ENCODE data around the gene CSH2. TPM values are rescaled to one million over a fixed set of nuclear protein-coding genes. Genes with fewer than 3 reads are reported as not detected.
A peak's percentile ranks its signal among the peaks of the same experiment; 100 is the strongest.

CSH2 gene
- polyA plus RNA-seq, 1 experiment, result not detected

DNA sequence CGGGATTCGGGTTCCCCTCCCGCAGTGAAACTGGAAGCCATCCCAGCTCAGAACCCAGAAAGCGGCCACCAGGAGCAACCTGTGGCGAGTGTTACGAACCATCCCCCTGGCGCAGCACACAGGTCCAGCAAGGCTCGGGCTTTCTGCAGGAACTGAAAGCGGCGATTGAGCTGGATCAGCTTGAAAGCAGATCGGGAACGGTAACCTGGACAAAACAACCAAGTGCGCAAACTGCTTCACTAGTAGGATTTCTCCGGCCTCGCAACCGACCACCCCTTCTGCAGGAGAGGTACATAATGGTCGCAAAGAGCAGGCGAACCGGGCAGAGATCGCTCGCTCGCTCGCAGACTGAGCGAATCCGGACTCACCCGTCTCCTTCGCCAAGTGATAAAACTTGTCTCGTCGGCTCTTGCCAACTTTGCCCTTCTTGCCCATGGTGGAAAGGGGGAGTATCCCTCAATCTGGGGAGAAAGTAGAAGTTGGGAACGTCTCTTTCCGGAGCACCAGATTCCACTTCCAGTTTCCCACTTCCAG, 46.9 kb downstream of the CSH2 start:
- TF ChIP-seq, protein P1, sequence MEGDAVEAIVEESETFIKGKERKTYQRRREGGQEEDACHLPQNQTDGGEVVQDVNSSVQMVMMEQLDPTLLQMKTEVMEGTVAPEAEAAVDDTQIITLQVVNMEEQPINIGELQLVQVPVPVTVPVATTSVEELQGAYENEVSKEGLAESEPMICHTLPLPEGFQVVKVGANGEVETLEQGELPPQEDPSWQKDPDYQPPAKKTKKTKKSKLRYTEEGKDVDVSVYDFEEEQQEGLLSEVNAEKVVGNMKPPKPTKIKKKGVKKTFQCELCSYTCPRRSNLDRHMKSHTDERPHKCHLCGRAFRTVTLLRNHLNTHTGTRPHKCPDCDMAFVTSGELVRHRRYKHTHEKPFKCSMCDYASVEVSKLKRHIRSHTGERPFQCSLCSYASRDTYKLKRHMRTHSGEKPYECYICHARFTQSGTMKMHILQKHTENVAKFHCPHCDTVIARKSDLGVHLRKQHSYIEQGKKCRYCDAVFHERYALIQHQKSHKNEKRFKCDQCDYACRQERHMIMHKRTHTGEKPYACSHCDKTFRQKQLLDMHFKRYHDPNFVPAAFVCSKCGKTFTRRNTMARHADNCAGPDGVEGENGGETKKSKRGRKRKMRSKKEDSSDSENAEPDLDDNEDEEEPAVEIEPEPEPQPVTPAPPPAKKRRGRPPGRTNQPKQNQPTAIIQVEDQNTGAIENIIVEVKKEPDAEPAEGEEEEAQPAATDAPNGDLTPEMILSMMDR (IDR thresholded peaks at IDR 0.05; ENCODE audit: insufficient read depth, low read depth, low read length), result no peak
- POLR2A ChIA-PET, result no interaction called here
- no peak for DNase-seq (ENCODE audit: low read depth)
- peak overlapping the region; percentile 59 for H3K4me3 ChIP-seq (ENCODE audit: low read depth, low read length)
- peaks cover 46% of the 10 kb centered on the region for H3K36me3 ChIP-seq (ENCODE audit: control insufficient read depth, insufficient read depth, low read length)
- H3K27me3 ChIP-seq (ENCODE audit: control insufficient read depth, insufficient read depth, low read length), result no peaks in the 10 kb centered on the region
- CTCF ChIA-PET, result interaction anchor here (0.8 to 1.2 kb wide), 3 partner anchors 8 to 130 kb away, joined by 3 read pairs; no protein-coding TSS in a partner anchor

GRCh38 chr17:63824362-63824761, 49.1 kb downstream of the CSH2 start:
- Histone ChIP-seq H3K4me3 (ENCODE audit: low read depth, low read length) (no peak overlapping the region), H3K36me3 (ENCODE audit: control insufficient read depth, insufficient read depth, low read length) (peaks cover 43% of the 10 kb centered on the region), H3K27me3 (ENCODE audit: control insufficient read depth, insufficient read depth, low read length) (no peaks in the 10 kb centered on the region)
- DNase-seq (ENCODE audit: low read depth), result no peak
- POLR2A ChIA-PET, result no interaction called here
- CTCF ChIA-PET, result interaction anchor here (0.8 kb wide), 1 partner anchor 27 kb away, joined by 3 read pairs; no protein-coding TSS in a partner anchor
- TF ChIP-seq, protein P1 (IDR thresholded peaks at IDR 0.05; ENCODE audit: insufficient read depth, low read depth, low read length), result no peak

DNA sequence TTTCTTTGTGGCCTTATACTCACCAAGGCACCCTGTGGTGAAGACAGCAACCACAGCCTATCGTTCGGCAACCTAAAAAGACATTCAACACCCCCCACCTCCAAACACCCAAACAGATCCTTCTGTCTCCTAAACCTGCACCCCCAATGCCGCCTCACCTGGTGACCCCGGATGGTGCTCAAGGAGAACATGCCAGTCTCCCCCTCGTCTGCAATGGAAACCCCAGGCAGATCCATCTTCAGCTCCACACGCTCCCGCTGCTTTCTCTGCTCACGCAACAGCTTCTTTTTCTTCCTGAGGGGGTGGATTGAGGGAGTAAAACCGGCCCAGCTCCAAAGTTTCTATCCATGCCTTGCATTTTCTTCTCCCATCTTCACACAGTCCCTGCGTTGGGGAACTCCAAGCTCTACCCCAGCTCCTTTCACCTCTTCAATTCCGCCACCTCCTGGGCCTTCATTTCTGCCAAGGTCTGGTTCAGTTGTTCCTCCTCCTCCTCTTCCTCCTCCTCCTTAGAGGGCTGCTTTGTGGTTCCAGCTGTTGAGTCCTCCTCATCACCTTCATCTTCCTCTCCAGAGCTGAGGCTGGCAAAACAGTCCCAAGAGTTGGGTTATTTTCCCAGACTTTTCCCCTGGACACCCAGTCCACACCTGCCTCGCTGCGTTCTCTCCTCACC, 49.7 kb downstream of the CSH2 start:
- Histone ChIP-seq H3K36me3 (ENCODE audit: control insufficient read depth, insufficient read depth, low read length) (peaks cover 42% of the 10 kb centered on the region), H3K4me3 (ENCODE audit: low read depth, low read length) (no peak overlapping the region), H3K27me3 (ENCODE audit: control insufficient read depth, insufficient read depth, low read length) (no peaks in the 10 kb centered on the region)
- no peak for DNase-seq (ENCODE audit: low read depth)
- TF ChIP-seq, protein P1 (IDR thresholded peaks at IDR 0.05; ENCODE audit: insufficient read depth, low read depth, low read length), result no peak
- POLR2A ChIA-PET, result no interaction called here
- CTCF ChIA-PET, result interaction anchor here (0.8 to 1.4 kb wide), 2 partner anchors 14 to 26 kb away, joined by 3 read pairs; no protein-coding TSS in a partner anchor

GRCh38 chr17:63822537-63822936, 50.9 kb downstream of the CSH2 start:
- ChIA-PET CTCF (interaction anchor here (1.0 to 1.4 kb wide), 2 partner anchors 13 to 20 kb away, joined by 3 to 4 read pairs; no protein-coding TSS in a partner anchor), POLR2A (no interaction called here)
- Histone ChIP-seq H3K27me3 (ENCODE audit: control insufficient read depth, insufficient read depth, low read length) (no peaks in the 10 kb centered on the region), H3K4me3 (ENCODE audit: low read depth, low read length) (no peak overlapping the region), H3K36me3 (ENCODE audit: control insufficient read depth, insufficient read depth, low read length) (peaks cover 52% of the 10 kb centered on the region)
- TF ChIP-seq, protein P1 (IDR thresholded peaks at IDR 0.05; ENCODE audit: insufficient read depth, low read depth, low read length), result no peak
- DNase-seq (ENCODE audit: low read depth), result no peak

Small RNA genes within 50 kb of the gene (small RNA-seq; reads per million reads assigned to genes)
- gene AC040958.1 (ENCODE audit: insufficient read length, low read depth, low replicate concordance), result not detected
- not detected for gene AC127029.1 (ENCODE audit: insufficient read length, low read depth, low replicate concordance)
- not detected for gene GH1 (ENCODE audit: insufficient read length, low read depth, low replicate concordance)

Other genes starting within 250 kb of the CSH2 start
- gene LIMD2, start 173.6 kb downstream of the CSH2 start, polyA plus RNA-seq (2011; rRNA removed), result 7.9 and 13.8 TPM in 2 replicates
- gene STRADA, start 131.9 kb downstream of the CSH2 start, polyA plus RNA-seq (2011; rRNA removed), result 21.0 and 30.9 TPM in 2 replicates
- gene CCDC47, start 100.1 kb downstream of the CSH2 start, polyA plus RNA-seq (2011; rRNA removed), result 31.4 and 55.3 TPM in 2 replicates
- 56.3 and 99.3 TPM in 2 replicates for gene DDX42, start 99.5 kb downstream of the CSH2 start, polyA plus RNA-seq (2011; rRNA removed)
- gene PSMC5, start 46.2 kb downstream of the CSH2 start, polyA plus RNA-seq (2011; rRNA removed), result 149 and 151 TPM in 2 replicates
- 36.3 and 42.1 TPM in 2 replicates for gene FTSJ3, start 46.0 kb downstream of the CSH2 start, polyA plus RNA-seq (2011; rRNA removed)
- 57.6 and 80.0 TPM in 2 replicates for gene SMARCD2, start 31.0 kb downstream of the CSH2 start, polyA plus RNA-seq (2011; rRNA removed)
- gene GH2, start 8.3 kb upstream of the CSH2 start, polyA plus RNA-seq (2011; rRNA removed), result not detected in 2 replicates
- not detected in 2 replicates for gene CSH1, start 22.9 kb upstream of the CSH2 start, polyA plus RNA-seq (2011; rRNA removed)
- gene CSHL1, start 37.6 kb upstream of the CSH2 start, polyA plus RNA-seq (2011; rRNA removed), result not detected in 2 replicates
- not detected in 2 replicates for gene GH1, start 45.2 kb upstream of the CSH2 start, polyA plus RNA-seq (2011; rRNA removed)
- gene CD79B, start 58.7 kb upstream of the CSH2 start, polyA plus RNA-seq (2011; rRNA removed), result 0.36 and 0.58 TPM in 2 replicates
- 0.06 TPM in 1 of 2 replicates, not detected in the other for gene SCN4A, start 99.2 kb upstream of the CSH2 start, polyA plus RNA-seq (2011; rRNA removed)
- 0.10 and 0.21 TPM in 2 replicates for gene PRR29, start 124.7 kb upstream of the CSH2 start, polyA plus RNA-seq (2011; rRNA removed)
- 0.91 and 1.6 TPM in 2 replicates for gene ICAM2, start 147.0 kb upstream of the CSH2 start, polyA plus RNA-seq (2011; rRNA removed)